Activated CD4-positive, alpha-beta T cell treated with anti-CD3 and anti-CD28 coated beads, Interleukin-2, amount 50 U/mL, for 1 hour (primary cell): ENCODE measurements around the gene EPS8L3.
"Not testable (repeated sequence)": the region's sequence is repeated elsewhere in the genome, so short reads cannot be mapped to it uniquely, and the experiment has no call there.

ENCODE experiments used
- DNase-seq: peaks from one replicate; pipeline ENCODE4 v3.0.0-alpha.2; 2020

Gene EPS8L3

DNA sequence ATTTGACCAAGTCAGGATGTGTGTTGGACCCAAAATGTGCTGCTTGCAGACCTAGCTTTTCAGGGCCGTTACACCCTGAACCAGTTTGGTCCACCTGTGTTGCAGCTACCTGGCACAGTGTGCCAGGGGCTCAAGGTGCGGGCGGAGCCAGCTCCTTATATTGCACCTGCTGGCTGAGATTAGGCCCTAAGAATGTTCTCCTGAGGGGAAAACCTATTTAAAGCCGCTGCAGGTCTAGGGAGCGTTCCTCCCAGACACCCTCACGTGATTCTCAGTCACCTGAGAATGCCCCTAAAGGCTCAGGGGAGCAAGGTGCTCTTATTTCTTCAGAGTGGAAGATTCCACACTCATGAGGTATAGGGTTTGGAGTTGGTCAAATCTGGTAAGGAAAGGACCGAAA is 34.9 kb downstream of the EPS8L3 start:
- no peak for DNase-seq

DNA sequence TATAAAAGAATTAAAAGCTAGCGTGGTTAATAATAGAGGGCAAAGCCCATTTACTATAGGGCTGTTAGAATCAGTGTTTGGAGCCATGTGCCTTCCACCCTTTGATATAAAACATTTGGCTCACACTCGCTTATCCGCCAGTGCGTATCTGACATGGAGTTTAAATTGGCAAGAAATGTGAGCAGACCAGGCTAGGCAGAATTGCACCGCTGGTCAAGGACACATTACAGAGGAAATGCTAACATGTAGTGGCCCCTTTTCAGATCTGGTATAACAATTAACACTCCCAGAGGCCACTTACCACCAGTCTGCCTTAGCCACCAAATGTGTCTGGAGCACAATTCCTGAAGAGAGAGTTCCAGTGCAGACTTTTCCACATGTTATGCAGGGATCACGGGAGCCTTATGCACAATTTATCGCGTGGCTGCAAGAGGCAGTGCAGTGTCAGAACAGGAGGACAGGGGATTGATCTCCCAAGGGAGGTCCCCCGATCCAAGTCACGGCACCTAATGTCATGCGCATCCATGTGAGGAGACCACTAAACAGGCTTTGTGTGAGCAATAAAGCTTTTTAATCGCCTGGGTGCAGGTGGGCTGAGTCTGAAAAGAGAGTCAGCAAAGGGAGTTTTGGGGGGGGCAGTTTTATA is 36.9 kb downstream of the EPS8L3 start:
- no peak for DNase-seq

DNA sequence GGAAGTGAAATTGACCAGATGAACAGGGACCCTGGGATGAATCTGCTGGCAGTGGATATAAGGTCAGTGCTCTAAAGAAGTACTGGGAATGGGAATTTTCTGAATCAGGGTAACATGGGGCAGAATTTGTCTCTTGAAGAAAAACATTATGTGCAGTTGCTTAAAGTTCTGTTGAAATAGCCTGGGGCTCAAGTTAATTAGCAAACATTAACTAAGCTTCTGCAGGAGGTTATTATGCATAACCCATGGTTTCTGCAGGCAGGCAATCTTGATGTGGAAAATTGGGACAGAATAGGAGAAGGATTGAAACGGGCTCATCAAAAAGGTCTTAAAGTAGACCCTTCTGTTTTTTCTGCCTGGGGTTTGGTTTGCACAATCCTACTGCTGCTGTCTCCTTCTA is 37.7 kb downstream of the EPS8L3 start:
- DNase-seq = no peak

DNA sequence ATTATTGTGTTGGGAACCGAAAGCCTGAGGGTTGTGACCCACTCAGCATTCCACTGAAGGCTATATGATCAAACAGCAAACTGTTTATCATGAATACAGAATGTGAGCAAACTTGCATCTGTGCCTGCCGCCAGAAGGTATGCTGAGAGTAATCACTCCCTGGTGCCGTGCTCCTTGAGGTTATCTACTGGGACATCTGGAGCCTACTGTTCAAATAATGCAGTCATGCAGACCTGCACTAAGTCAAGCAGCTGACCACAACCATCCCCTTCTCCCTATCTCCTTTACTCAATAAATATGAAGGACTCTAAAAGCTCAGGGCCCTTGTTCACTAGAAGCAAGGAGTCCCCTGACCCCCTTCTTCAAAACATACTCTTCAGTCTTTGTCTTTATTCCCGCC is 38.2 kb downstream of the EPS8L3 start:
- no peak for DNase-seq

DNA sequence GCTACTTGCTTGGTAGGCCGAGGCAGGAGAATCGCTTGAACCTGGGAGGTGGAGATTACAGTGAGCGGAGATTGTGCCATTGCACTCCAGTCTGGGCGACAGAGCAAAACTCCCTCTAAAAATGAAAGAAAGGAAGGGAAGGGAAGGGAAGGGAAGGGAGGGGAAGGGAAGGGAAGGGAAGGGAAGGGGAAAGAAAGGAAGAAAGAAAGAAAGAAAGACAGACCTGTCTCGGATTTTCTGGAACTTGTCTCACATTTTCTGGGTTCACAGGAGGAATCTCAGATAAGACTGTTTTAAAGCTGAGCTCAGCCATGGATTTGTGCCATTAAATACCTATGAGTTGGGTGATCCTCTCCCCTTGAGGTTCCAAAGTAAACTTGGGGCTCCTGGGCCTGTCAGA is 38.8 kb downstream of the EPS8L3 start:
- DNase-seq = no peak

DNA sequence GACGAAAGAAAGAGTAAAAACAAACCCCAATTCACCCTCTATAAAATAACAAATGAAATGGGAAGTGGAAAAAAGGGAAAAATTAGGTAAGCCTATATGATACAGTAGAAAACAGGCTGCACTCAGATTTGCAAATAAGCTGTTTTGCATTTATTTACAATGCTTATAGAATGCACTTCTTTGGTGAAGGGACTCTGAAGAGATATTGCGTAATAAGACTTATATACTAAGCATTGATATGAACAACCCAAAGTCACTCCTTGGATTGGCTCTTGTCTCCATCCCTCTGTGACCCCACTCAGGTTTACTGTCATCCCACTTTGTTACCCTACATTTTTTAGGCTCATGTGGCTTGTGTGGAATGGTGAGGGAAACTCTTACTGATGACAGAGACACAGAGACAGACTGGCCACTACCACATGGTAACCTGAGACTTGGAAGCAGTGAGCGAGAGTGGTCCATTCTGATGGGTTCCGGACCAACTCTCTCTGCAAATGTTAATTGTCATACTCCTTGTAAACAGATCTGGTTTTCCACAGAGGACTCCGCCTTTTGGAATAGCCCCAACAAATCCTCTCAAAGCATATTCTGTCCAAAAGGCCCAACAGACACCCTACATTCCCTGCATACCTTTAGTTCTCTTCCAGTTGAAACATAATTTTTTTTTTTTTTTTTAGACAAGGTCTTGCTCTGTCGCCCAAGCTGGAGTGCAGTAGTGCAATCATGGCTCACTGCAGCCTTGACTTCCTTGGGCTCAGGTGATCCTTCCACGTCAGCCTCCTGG is 40.6 kb downstream of the EPS8L3 start:
- DNase-seq = no peak

DNA sequence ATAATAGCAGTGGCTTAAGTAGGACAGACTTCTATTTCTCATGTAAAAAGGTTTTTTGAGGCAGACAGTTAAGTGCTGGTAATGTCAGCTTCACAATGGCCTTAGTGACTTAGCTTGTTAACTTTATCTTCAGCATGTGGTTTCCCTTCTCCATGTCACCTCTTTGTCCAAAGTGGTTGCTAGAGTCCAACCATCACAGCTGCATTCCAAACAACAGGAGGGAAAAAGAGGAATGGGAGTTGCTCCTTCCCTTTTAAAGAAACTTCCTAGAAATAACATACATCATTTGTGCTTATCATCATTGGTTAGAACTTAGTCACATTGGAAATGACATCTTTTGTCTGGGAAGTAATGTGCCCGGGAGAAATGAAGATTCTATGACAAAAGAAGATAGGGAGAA is 41.8 kb downstream of the EPS8L3 start:
- no peak for DNase-seq

DNA sequence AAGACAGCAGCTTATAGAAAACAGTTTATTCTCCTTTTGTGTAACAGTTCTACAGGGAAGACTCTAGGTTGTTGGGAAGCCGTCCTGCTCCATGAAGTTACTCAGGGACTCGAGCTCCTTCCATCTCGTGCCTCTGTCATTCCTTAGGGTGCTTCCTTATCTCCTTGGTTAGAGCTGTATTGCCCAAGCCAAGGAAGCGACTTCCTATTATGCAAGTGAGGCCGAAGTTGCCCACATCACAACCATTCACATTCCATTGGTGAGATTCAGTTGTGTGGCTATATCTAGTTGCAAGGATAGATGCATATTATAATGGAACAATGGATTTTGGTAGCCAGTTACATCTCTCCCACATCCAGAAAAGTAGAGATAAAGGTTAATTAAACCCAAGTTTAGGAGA is 42.7 kb downstream of the EPS8L3 start:
- no peak for DNase-seq

DNA sequence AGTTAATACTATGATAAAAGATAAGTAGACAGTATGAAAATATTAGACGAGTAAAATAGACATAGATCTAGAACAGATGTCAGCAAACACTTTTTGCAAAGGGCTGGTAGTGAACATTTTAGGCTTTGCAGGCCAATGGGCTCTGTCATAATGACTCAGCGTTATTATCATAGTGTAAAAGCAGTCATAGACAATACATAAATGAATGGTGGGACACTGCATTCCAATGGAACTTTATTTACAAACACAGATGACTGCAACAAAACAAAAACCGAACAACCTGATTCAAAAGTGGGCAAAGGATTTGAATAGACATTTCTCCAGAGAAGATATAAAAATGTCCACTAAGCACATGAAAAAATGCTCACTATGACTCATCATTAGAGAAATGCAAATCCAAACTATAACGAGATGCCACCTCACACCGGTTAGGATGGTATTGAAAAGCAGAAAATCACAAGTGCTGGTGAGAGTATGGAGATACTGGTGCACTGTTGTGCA is 44.3 kb downstream of the EPS8L3 start:
- DNase-seq = no peak

DNA sequence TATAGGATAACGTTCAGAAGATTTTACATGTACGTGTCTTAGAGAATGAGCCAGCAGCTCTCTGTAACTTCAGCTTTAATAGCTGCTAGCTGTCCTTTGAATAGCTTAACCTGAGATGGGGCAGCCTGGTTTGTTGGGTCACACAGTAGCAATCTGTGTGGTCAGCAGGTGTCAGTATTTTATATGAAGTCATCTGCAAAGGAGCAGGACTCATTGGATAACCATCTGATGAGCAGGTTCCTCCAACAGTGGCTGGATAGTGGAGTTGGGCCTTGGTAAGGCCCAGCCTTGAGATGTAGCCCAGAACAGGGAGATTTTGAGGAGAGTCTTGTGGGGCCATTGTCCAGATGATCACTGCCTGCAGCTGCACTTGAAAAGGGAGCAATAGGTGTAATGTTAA is 45.2 kb downstream of the EPS8L3 start:
- no peak for DNase-seq

DNA sequence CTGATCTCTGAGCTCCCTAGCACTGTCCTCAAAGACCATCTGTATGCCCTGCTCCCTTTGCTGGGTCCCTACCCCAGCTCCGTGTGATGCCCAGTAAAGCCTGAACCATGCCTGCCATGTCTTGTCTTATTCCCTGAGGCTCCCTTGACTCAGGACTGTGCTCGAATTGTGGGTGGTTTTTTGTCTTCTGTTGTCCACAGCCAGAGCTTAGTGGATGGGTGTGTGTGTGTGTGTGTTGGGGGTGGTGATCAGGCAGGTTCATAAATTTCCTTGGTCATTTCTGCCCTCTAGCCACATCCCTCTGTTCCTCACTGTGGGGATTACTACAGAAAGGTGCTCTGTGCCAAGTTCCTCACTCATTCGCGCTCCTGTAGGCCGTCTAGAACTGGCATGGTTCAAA is 46.0 kb downstream of the EPS8L3 start:
- DNase-seq = no peak

DNA sequence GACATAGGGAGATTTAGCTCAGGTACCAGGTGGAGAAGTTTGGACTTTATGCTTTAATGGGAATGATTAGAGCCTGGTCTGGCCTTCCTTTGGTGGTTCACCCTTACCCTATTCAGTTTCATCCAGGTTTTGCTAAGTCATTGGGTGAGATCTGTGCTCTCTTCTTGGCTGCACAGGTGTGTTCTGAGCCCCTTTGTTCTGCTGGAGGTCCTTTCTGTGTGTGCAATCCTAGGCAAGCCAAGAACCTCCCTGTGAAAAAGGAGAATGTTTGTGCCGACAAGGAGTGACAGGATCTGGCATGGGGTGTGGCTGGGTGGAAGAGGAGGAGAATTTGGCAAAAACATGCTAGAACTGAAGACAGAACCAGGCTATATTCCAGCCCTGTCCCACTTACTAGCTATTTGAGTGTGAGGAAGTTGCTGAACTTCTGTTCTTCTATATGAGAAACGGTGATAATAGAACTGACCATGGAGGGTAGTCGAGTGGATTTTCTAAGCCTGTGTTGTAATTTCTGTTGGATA is 47.1 kb downstream of the EPS8L3 start:
- no peak for DNase-seq

DNA sequence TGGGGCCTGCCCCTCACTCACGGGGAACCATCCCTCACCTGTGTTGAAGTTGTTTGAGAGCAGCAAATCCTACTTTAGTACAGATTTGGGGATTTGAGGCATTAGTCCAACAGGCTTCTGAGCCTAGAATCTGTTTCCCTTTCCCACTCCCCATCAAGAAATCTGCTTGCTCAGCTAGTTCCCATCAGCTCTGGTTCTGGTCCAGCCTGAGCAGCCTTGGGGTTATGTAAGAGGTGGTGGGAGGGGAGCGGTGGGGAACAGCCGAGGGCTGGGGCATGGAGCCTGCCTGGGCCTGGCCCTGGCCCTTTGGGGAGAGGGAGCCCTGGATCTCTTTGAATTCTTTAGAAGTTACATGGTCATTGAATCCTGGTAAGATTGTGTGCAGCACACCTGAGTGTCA is 47.6 kb downstream of the EPS8L3 start:
- no peak for DNase-seq

DNA sequence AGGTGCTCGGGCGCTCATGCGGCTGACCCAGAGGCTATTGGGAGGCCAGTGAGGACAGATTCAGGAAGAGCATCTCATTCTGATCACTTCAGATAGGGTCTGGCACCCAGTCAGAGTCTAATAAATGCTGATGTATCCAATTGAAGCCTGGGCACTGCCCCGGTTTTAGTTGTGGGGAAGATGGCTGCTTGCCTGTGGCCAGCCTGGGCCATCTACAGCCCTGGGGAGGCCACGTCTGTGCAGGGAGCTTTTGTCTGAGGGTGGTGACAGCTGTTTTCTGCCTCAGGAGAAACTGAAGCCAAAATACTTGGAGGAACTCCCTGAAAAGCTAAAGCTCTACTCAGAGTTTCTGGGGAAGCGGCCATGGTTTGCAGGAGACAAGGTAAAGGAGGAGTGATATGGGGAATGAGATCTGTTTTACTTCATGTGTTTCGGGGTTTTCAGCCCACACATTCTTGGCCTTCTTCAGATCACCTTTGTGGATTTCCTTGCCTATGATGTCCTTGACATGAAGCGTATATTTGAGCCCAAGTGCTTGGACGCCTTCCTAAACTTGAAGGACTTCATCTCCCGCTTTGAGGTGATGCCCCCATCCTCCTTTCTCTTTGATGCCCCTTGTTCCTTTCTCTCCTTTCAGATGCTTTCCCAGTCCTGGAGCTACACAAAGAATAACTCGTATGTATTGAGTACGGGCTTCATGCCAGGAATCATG is 48.9 kb downstream of the EPS8L3 start:
- no peak for DNase-seq

DNA sequence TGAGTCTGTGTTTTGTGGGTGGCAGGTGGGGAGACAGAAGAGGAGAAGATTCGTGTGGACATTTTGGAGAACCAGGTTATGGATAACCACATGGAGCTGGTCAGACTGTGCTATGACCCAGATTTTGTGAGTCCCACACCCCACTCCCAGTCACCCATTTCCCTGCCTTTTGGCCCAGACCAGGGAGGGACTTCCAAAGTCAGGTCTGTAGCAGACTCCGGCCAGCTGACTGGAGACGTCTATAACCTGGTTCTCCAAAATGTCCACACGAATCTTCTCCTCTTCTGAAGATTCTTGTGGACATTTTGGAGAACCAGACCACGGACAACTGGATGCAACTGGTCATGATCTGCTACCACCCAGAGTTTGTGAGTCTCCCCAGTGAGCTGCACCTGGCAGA is 50.1 kb downstream of the EPS8L3 start:
- DNase-seq = no peak

DNA sequence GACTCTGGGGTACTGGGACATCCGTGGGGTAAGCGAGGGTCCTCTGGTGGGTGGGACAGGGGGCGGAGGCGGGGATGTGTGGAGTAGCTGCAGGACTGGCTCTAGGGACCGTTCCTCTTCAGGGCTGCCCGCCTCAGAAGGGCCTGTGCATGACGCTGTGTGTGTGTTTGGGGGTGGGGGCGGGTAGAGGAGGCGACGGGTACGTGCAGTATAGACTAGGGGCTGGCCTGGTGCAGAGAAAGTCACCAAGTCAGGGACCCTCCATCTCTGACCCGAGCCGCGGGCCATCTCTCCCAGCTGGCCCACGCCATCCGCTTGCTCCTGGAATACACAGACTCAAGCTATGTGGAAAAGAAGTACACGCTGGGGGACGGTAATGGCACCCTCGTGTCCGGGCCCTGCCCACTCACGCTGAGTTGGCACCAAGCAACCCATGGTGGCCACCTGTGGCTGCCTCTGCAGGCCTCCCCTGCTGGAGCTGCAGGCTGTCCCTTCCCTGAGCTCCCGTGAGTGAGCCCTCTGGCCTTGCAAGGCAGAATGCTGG is 51.3 kb downstream of the EPS8L3 start:
- DNase-seq = no peak

DNA sequence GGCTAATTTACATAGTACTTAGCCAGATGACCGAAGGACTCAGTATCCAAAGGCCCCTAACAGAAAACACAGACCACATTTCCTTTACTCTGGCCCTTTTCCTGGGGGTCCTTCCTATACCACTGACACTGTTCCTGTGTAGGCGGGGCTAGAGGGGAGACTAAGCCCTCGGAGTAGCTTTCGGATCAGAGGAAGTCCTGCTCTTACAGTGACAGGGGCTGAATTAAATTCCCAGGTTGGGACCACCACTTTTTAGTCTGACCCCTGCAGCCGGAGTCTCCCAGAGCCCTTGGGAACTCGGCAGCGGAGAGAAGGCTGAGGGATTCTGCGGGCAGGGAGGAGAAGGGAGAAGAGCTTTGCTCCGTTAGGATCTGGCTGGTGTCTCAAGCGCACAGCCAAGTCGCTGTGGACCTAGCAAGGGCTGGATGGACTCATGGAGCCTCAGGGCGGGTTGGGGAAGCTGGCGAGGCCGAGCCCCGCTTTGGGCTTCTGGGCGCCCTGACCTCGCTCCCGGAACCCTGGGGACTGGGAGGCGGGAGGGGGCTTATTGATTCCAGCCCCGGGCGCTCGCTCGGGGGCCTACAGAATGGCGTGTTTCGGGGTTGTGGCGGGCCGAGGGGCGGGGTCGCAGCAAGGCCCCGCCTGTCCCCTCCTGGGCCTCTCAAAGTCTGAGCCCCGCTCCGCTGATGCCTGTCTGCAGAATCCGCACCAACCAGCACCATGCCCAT is 52.0 kb downstream of the EPS8L3 start, which contains the start of gene GSTM5:
TSS of gene GSTM5 (plus strand) at position 659 of the 728 bp plus-strand sequence. CDS start at position 721, 62 bp downstream.
- not testable (repeated sequence) for DNase-seq

DNA sequence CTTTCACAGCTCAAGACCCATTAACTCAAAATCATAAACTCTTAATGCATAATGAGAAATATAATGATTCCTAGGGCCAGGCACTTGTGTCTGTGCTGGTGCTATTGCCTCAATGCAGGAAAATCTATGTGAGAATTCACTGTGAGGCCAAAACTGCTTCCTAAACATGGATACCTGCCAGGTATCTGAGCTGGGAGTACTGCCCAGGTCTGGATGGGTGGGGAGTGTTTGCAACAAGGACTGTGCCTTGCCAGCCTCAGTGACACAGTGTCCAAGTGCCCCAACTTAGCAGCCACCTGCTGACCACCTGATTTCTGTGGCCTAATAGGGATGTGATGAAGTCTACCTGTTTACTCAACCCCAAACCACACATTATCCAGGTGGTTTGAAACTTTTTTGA is 53.9 kb downstream of the EPS8L3 start:
- DNase-seq = not testable (repeated sequence)

DNA sequence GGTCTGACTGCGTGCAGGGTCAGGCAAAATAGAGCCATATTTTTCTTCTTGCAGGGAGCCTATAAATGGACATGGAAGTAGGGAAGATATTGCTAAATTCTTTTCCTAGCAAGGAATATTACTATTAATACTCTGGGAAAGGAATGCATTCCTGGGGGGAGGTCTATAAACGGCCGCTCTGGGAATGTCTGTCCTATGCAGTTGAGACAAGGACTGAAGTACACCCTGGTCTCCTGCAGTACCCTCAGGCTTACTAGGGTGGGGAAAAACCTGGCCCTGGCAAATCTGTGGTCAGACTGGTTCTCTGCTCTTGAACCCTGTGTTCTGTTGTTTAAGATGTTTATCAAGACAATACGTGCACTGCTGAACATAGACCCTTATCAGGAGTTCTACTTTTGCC is 54.8 kb downstream of the EPS8L3 start:
- DNase-seq = not testable (repeated sequence)

DNA sequence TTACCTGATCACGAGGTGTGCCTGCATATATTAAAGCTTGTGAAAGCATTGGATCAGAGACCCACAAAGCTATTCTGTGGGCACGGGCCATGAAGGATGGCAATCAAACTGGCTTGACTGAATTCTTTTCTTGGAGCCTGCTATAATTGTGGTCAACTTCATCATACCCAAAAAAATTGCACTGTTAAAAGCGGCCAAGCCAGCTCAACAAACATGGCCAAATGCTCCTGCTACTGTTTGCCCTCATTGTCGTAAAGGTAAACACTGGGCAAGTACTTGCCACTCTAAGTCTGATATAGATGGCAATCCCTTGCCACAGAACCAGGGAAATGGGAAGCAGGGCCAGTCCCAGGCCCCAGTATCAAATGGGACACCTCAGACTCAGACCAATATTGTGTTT is 58.3 kb downstream of the EPS8L3 start:
- no peak for DNase-seq

DNA sequence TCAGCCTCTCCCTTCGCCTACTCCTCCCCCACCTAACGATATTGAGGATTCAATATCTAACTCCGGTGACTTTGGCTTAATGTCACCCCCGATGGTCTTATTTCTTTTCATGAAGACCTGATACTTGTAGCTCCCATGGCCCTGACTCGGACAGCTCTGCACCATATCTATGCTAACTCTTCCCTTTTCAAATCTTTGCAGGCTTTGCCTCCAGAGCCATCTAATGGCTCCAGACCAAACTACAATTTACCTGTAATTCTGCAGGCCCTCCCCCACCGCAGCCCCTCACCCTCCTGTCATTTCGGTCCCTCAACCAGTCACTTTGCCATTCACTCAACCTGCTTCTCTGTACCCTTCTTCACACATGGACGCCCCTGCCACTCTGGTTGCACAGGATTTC is 59.5 kb downstream of the EPS8L3 start:
- DNase-seq = no peak

DNA sequence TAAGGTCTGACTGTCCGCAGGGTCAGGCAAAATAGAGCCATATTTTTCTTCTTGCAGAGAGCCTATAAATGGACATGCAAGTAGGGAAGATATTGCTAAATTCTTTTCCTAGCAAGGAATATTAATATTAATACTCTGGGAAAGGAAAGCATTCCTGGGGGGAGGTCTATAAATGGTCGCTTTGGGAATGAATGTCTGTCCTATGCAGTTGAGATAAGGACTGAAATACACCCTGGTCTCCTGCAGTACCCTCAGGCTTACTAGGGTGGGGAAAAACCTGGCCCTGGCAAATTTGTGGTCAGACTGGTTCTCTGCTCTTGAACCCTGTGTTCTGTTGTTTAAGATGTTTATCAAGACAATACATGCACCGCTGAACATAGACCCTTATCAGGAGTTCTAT is 60.8 kb downstream of the EPS8L3 start:
- not testable (repeated sequence) for DNase-seq
